Mesothelial cell of epicardium (in vitro differentiated cells): ENCODE measurements around the gene SLC48A1. TPM values are rescaled to one million over a fixed set of nuclear protein-coding genes. Genes with fewer than 3 reads are reported as not detected.
A peak's percentile ranks its signal among the peaks of the same experiment; 100 is the strongest.

ENCODE experiments used
- DNase-seq, 2 experiments: peaks; one replicate each; pipeline ENCODE4 v3.0.0; 2021; ENCODE audit warnings: low spot score in 2 of 2; ENCODE audit not compliant: unreplicated experiment in 2 of 2
- H3K27ac Mint-ChIP-seq: 2 replicates; pipeline ENCODE4 v1.8.0; 2021; ENCODE audit warnings: mixed read lengths
- H3K27me3 Mint-ChIP-seq: 2 replicates; pipeline ENCODE4 v1.8.0; 2021; ENCODE audit warnings: low read depth, mixed read lengths
- H3K36me3 Mint-ChIP-seq: 2 replicates; pipeline ENCODE4 v1.8.0; 2021; ENCODE audit warnings: mixed read lengths
- H3K4me1 Mint-ChIP-seq: 2 replicates; pipeline ENCODE4 v1.8.0; 2021; ENCODE audit warnings: mixed read lengths
- H3K4me3 Mint-ChIP-seq: 2 replicates; pipeline ENCODE4 v1.8.0; 2021; ENCODE audit warnings: mild to moderate bottlenecking, moderate library complexity, mixed read lengths
- H3K9me3 Mint-ChIP-seq: 2 replicates; pipeline ENCODE4 v1.8.0; 2021; ENCODE audit warnings: mixed read lengths
- total RNA-seq: library from RNA; stranded (reverse); gene quantifications from 3 replicates; pipeline ENCODE4 v1.2.1, GENCODE V29; 2021
- TF ChIP-seq, protein P1 (sequence below): fragments of 200-600 bp; sonication (generic); IDR thresholded peaks from one replicate; pipeline ENCODE4 v1.5.0; 2021; ENCODE audit warnings: antibody characterized with exemption; ENCODE audit not compliant: unreplicated experiment

SLC48A1 gene
- total RNA-seq, 1 donor from 2014 or later = 27.7 TPM

DNA sequence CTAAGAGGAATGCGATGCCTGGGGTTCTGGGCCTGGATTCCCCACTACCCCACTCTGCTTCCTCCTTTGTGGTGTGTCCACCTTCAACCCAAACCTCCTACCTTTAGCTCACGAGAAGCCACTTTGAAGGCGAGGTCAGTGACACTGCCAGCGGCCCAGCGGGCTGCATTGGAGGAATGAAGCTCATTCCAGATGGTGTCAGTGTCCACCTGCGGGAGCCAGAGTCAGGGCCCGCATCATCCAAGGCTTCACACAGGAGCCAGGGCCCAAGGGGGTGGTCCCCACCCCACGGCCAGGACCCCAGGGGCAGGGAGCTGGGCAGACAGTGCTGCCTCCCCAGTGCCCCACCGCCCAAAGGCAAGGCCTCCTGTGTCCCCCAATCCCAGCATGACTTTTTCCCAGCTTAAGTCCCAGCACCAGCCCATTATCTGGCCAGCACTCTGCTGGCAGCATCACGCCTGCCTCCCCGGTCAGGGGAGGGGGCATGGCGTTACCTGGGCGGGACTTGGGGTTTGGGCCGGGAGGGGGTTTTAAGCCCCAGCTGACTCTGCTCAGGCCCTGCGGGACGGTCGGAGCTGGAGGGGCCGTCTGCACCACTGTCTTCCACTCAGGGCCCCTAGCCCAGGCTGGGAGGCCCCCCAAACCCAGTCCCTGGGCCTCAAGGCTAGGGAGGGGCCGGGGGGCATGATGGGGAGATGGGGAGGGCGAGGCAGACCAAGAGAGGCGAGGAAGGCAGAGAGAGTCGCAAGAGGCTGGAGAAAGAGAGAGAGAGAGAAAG lies 16.9 kb downstream of the SLC48A1 start:
- Mint-ChIP-seq H3K36me3 (peaks cover 30% of the 10 kb centered on the region), H3K9me3 (no peaks in the 10 kb centered on the region), H3K4me1 (no peaks in the 10 kb centered on the region), H3K27ac (no peak overlapping the region), H3K4me3 (no peak overlapping the region), H3K27me3 (no peaks in the 10 kb centered on the region)
- TF ChIP-seq, protein P1, sequence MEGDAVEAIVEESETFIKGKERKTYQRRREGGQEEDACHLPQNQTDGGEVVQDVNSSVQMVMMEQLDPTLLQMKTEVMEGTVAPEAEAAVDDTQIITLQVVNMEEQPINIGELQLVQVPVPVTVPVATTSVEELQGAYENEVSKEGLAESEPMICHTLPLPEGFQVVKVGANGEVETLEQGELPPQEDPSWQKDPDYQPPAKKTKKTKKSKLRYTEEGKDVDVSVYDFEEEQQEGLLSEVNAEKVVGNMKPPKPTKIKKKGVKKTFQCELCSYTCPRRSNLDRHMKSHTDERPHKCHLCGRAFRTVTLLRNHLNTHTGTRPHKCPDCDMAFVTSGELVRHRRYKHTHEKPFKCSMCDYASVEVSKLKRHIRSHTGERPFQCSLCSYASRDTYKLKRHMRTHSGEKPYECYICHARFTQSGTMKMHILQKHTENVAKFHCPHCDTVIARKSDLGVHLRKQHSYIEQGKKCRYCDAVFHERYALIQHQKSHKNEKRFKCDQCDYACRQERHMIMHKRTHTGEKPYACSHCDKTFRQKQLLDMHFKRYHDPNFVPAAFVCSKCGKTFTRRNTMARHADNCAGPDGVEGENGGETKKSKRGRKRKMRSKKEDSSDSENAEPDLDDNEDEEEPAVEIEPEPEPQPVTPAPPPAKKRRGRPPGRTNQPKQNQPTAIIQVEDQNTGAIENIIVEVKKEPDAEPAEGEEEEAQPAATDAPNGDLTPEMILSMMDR = no peak
- DNase-seq = no peak

DNA sequence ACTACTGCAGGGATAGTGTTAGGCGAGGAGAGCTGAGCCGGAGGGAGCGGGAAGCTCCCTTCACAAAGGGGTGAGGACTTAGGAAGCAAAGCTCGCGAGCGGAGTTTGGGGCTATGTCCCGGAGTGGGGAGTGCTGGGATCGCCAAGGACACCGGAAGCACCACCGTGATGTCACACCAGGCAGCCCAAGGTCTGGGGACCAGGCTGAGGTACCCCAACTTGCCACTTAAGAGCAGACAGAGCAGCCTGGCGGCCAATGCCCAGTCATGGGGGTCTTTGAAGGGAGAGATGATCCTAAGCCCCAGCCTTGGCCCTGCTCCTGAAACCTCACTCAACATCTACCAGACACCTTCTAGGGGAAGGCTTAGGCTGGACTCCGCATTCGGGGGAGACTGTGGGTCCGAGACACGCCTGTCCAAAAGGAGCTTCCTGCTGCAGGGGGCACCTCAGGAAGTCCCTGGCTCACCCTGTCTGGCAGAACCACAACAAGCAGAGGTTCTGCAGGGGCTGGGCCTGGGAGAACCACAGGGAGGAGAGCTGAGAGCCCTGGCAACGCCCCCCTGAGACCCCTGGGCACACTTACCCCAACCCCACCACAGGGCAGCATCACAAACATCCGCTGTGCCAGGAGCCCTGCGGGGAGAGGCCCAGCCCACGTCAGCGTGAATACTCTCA lies 17.8 kb downstream of the SLC48A1 start:
- H3K36me3 Mint-ChIP-seq = peaks cover 27% of the 10 kb centered on the region
- TF ChIP-seq, protein P1 = no peak
- no peaks in the 10 kb centered on the region for H3K9me3 Mint-ChIP-seq
- H3K27me3 Mint-ChIP-seq = no peaks in the 10 kb centered on the region
- H3K4me3 Mint-ChIP-seq = no peak overlapping the region
- H3K27ac Mint-ChIP-seq = no peak overlapping the region
- no peak for DNase-seq
- H3K4me1 Mint-ChIP-seq = no peaks in the 10 kb centered on the region

DNA sequence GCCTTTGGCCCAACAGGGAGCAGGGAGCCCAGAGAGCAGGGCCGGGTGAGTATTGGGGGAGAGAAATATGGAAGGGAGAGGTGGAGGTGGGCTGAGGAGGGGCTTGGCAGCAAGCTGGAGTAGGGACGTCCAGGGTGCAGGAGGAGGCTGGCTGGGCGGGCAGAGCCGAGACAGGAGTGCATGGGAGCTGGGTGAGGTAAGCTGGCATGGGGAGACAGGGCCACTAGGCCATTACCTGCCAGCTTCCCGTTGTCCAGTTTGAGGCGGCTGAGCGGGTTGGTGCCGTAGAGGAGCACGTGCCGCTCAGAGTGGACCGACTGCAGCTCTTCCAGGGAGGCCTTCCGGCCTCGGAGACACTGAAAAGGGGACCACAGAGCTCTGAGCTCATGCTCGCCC lies 18.3 kb downstream of the SLC48A1 start:
- Mint-ChIP-seq H3K4me1 (no peaks in the 10 kb centered on the region), H3K9me3 (no peaks in the 10 kb centered on the region), H3K4me3 (no peak overlapping the region), H3K27me3 (no peaks in the 10 kb centered on the region), H3K36me3 (peaks cover 27% of the 10 kb centered on the region), H3K27ac (no peak overlapping the region)
- TF ChIP-seq, protein P1 = no peak
- no peak for DNase-seq

DNA sequence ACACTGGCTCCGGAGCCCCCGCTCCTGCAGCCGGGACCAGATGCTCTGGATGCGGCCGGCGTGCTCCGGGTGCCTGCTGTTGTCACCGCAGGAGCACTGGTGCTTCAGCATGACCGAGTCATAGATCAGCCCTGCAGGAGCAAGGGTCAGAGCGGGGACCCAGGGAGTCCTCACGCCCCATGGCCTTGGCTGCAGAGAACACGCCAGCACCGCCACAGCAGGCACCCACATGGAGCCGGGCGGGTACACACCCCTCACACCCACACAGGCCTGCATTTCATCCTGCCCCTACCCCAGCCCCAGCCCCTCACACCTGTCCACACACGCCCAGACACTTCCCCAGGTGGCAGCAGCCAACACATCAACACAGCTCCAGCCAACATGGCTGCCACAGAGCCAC lies 18.8 kb downstream of the SLC48A1 start:
- DNase-seq = no peak
- no peak overlapping the region for H3K4me3 Mint-ChIP-seq
- H3K4me1 Mint-ChIP-seq = no peaks in the 10 kb centered on the region
- no peaks in the 10 kb centered on the region for H3K27me3 Mint-ChIP-seq
- H3K36me3 Mint-ChIP-seq = peaks cover 27% of the 10 kb centered on the region
- H3K9me3 Mint-ChIP-seq = no peaks in the 10 kb centered on the region
- H3K27ac Mint-ChIP-seq = peak overlapping the region; percentile 43
- TF ChIP-seq, protein P1 = no peak

DNA sequence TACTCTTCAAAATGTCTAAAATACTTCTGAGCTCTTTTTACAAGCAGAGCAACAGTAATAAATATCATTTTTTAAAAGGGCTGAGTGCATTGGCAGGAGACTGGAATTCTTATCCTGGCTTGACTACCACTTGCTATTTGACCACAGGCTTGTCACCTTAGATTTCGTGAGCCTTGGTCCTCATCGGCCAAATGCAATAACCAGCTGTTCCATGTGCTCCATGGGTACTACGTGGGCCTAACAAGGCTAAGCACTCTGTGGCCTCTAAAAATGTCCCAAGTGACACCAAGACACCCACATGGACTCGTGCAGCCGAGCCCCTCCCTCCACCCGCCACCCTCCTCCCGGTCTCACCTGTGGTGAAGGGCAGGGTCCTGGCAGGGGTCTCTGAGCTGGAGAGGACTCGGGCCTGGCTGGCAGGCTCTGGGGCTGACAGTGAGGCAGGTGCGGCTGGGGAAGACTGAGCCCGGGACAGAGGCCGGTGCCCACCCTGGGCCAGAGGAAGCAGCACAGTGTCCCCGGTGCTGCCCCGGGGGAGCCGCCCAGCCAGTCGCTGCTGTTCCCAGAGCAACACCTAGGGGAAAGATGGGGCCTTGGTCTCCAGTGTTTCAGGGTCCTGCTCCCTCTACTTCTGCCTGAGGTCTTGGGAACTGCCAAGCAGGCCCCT lies 20.1 kb downstream of the SLC48A1 start:
- no peak overlapping the region for H3K4me3 Mint-ChIP-seq

More for the DNA sequence above, 20.1 kb downstream of the SLC48A1 start:
- Mint-ChIP-seq H3K9me3 (no peaks in the 10 kb centered on the region), H3K36me3 (peaks cover 26% of the 10 kb centered on the region), H3K27me3 (no peaks in the 10 kb centered on the region), H3K27ac (no peak overlapping the region), H3K4me1 (no peaks in the 10 kb centered on the region)
- no peak for DNase-seq
- TF ChIP-seq, protein P1 = no peak
